HepG2 (cell line): ENCODE measurements around the gene TRIO. TPM values are rescaled to one million over a fixed set of nuclear protein-coding genes. Genes with fewer than 3 reads are reported as not detected.

Source experiments
- EEA1 ChIP-seq: sonication (generic); formaldehyde crosslinking; IDR thresholded peaks from 2 replicates; pipeline ENCODE4 v1.5.1; 2020; ENCODE audit warnings: mild to moderate bottlenecking, missing genetic modification reagents, borderline replicate concordance
- NR1H2 ChIP-seq: sonication (generic); formaldehyde crosslinking; IDR thresholded peaks from 2 replicates; pipeline ENCODE4 v1.8.1; 2022; ENCODE audit warnings: low read depth, missing genetic modification reagents, borderline replicate concordance
- ZNF614 ChIP-seq: IDR thresholded peaks from 2 replicates; pipeline ENCODE4 v1.6.1; 2018; ENCODE audit warnings: missing biosample characterization, missing genetic modification reagents, inconsistent platforms, borderline replicate concordance
- polyA plus RNA-seq, 8 experiments: library from polyadenylated mRNA; depleted of rRNA in 3 of 8; stranded (reverse) in 7 of 8; unstranded in 1 of 8; fragments of >200 nt; fragmentation: Illumina TruSeq in 4 of 8; extraction: Trizol in 4 of 8; gene quantifications; 2 replicates each; pipeline versions ENCODE4 v1.2.1 to v1.2.3, GENCODE V29; 2011 to 2016; ENCODE audit warnings: low read depth in 4 of 8, missing spikeins in 1 of 8, mixed read lengths in 1 of 8; ENCODE audit not compliant: insufficient read depth in 1 of 8
- total RNA-seq, 5 experiments: library from RNA; depleted of rRNA; stranded (reverse); fragments of >200 nt; fragmentation: Illumina TruSeq; extraction: Trizol; gene quantifications; 2 replicates each; pipeline ENCODE4 v1.2.3, GENCODE V29; 2016; ENCODE audit warnings: low read depth in 1 of 5
- TF ChIP-seq, protein P1 (sequence below): sonication (generic); formaldehyde crosslinking; IDR thresholded peaks from 2 replicates; pipeline ENCODE4 v1.4.0; 2020; ENCODE audit warnings: mild to moderate bottlenecking, missing genetic modification reagents
- TF ChIP-seq, protein P2 (sequence below): sonication (generic); formaldehyde crosslinking; IDR thresholded peaks from 2 replicates; pipeline ENCODE4 v1.4.0; 2020; ENCODE audit warnings: mild to moderate bottlenecking, missing genetic modification reagents
- TF ChIP-seq, protein P3 (sequence below): IDR thresholded peaks from 2 replicates; pipeline ENCODE4 v1.6.1; 2016; ENCODE audit warnings: low read depth, borderline replicate concordance

Gene TRIO
- total and polyA plus RNA-seq, 2 of the 13 experiments (the other 11 are each of a cell fraction or from before 2014, with no cell fraction given) = 45.2 to 45.9 TPM

DNA sequence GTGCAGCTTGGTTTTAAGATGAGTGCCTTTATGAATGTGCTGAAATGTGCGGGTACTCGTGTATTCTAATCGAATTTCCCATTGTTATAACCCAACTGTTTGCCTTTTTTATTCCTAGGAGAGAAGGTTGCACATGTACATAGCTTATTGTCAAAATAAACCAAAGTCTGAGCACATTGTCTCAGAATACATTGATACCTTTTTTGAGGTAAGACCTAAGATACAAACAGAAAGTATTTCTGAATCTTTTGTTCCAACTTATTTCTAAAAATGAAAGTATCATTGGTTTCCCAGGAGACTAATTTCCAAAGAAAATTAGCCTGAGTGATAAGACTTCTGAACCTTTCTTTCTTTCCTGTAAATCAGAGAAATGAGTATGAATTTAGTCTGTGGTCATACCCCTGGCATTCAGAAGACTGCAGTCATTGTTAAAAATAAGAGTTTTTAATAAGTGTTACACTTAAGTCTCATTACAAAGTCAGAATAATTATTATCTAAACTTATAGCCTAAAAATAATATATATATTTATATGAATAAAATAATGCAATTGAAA, 336.1 kb downstream of the TRIO start (continued):
- TF ChIP-seq, protein P1, sequence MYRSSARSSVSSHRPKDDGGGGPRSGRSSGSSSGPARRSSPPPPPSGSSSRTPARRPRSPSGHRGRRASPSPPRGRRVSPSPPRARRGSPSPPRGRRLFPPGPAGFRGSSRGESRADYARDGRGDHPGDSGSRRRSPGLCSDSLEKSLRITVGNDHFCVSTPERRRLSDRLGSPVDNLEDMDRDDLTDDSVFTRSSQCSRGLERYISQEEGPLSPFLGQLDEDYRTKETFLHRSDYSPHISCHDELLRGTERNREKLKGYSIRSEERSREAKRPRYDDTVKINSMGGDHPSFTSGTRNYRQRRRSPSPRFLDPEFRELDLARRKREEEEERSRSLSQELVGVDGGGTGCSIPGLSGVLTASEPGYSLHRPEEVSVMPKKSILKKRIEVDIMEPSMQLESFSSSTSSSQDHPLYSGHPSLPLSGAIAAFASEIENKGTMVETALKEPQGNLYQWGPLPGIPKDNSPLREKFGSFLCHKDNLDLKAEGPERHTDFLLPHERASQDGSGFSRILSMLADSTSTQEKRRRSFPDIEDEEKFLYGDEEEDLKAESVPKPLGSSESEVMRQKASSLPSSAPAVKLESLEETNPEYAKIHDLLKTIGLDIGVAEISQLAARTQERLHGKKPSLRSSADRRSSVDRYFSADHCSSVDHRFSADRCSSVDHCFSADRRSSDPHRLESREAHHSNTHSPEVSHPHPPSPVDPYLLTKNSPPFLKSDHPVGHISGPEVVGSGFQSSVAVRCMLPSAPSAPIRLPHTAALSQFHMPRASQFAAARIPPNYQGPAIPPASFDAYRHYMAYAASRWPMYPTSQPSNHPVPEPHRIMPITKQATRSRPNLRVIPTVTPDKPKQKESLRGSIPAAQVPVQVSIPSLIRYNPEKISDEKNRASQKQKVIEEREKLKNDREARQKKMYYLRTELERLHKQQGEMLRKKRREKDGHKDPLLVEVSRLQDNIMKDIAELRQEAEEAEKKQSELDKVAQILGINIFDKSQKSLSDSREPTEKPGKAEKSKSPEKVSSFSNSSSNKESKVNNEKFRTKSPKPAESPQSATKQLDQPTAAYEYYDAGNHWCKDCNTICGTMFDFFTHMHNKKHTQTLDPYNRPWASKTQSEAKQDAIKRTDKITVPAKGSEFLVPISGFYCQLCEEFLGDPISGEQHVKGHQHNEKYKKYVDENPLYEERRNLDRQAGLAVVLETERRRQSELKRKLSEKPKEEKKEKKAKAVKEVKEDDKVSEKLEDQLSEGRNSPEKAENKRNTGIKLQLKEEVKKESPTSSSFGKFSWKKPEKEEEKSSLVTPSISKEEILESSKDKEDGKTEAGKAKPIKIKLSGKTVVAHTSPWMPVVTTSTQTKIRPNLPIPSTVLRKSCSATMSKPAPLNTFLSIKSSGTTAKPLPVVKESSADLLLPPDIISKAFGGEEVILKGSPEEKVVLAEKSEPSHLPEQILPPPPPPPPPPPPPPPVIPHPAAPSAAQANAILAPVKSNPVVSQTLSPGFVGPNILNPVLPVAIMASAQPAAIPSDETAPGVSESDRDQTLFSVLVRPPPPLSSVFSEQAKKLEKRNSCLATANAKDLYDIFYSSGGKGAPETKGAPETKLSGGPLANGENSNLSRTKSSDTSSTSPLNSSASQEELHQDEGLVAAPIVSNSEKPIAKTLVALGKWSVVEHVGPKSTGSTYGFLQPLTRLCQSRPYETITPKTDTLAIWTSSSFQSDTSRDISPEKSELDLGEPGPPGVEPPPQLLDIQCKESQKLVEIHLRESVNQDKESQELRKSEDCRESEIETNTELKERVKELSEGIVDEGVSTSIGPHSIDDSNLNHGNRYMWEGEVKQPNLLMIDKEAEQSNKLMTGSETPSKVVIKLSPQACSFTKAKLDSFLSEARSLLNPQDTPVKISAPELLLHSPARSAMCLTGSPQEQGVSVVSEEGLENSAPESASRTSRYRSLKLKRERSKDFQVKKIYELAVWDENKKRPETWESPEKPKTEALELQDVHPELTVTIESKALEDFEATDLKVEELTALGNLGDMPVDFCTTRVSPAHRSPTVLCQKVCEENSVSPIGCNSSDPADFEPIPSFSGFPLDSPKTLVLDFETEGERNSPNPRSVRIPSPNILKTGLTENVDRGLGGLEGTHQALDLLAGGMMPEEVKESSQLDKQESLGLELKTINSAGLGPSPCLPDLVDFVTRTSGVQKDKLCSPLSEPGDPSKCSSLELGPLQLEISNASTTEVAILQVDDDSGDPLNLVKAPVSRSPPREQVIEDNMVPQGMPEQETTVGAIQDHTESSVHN = no peak
- TF ChIP-seq, protein P2, sequence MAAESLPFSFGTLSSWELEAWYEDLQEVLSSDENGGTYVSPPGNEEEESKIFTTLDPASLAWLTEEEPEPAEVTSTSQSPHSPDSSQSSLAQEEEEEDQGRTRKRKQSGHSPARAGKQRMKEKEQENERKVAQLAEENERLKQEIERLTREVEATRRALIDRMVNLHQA (CRISPR knock-in tag) = no peak
- TF ChIP-seq EEA1 (CRISPR knock-in tag) (no peak), NR1H2 (CRISPR knock-in tag) (no peak), ZNF614 (CRISPR knock-in tag) (no peak)
- TF ChIP-seq, protein P3, sequence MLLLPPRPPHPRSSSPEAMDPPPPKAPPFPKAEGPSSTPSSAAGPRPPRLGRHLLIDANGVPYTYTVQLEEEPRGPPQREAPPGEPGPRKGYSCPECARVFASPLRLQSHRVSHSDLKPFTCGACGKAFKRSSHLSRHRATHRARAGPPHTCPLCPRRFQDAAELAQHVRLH = no peak
- TF ChIP-seq, all 625 proteins: peak for 0
